ENCODE data around the gene DIP2C. TPM values are rescaled to one million over a fixed set of nuclear protein-coding genes. Genes with fewer than 3 reads are reported as not detected.

DIP2C gene
- total RNA-seq, 2 donors from 2014 or later: 13.0 to 13.7 TPM

DNA sequence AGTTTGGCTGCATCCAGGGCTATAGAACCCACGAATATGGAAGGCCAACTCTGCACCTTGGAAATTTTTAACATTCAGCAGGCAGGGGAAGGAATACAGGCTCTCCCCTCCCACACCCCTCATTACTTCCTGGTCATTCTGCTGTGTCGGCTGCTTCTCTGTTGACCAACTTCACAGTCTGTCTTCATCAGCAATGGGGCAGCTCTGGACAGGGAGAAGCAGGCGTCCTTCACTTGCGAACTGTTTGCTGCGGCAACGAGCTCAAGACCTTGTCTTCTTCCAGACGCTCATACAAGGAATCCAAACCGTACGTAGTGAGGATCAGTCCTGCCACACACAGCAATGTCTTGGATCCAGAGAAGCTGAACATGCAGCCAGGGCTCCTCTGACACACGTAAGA lies 192.2 kb downstream of the DIP2C start:
- no peaks in the 10 kb centered on the region for H3K9me3 ChIP-seq (ENCODE audit: control insufficient read depth, low read length)
- H3K36me3 Mint-ChIP-seq (ENCODE audit: low read depth): no peaks in the 10 kb centered on the region
- no peak overlapping the region for H3K4me3 ChIP-seq (ENCODE audit: low read length)
- H3K27ac Mint-ChIP-seq: no peak overlapping the region
- H3K4me3 Mint-ChIP-seq: no peak overlapping the region
- peaks cover 26% of the 10 kb centered on the region for H3K27me3 Mint-ChIP-seq (ENCODE audit: insufficient read depth)
- H3K36me3 ChIP-seq (ENCODE audit: control insufficient read depth, insufficient read depth, low read length): no peaks in the 10 kb centered on the region
- H3K4me1 Mint-ChIP-seq: peaks cover 35% of the 10 kb centered on the region
- DNase-seq: no peak
- H3K4me1 ChIP-seq (ENCODE audit: control insufficient read depth, insufficient read depth, low read length): no peaks in the 10 kb centered on the region
- H3K27me3 ChIP-seq (ENCODE audit: control insufficient read depth, insufficient read depth, low read length, poor library complexity, severe bottlenecking): peaks cover 7% of the 10 kb centered on the region
- no peaks in the 10 kb centered on the region for H3K9me3 Mint-ChIP-seq
- no peak overlapping the region for H3K27ac ChIP-seq (ENCODE audit: low read depth, low read length)
- no peak overlapping the region for H3K9ac ChIP-seq (ENCODE audit: extremely low read depth, low read length, poor library complexity, severe bottlenecking)
- TF ChIP-seq CTCF (conservative IDR thresholded peaks at IDR 0.05): no peak
- 92 to 94% methylated on average over 10 of the region's 10 CpGs for WGBS, 2 experiments (ENCODE audit: insufficient coverage in 1 of 2, insufficient read length in 1 of 2)

GRCh38 chr10:494556-494955 lies 194.9 kb downstream of the DIP2C start:
- H3K9ac ChIP-seq (ENCODE audit: extremely low read depth, low read length, poor library complexity, severe bottlenecking): no peak overlapping the region
- H3K27ac ChIP-seq (ENCODE audit: low read depth, low read length): no peak overlapping the region
- H3K4me1 ChIP-seq (ENCODE audit: control insufficient read depth, insufficient read depth, low read length): no peaks in the 10 kb centered on the region
- DNase-seq: no peak
- Mint-ChIP-seq H3K9me3 (no peaks in the 10 kb centered on the region), H3K4me3 (no peak overlapping the region), H3K27me3 (ENCODE audit: insufficient read depth) (peaks cover 10% of the 10 kb centered on the region), H3K36me3 (ENCODE audit: low read depth) (no peaks in the 10 kb centered on the region), H3K4me1 (peaks cover 38% of the 10 kb centered on the region), H3K27ac (no peak overlapping the region)
- H3K36me3 ChIP-seq (ENCODE audit: control insufficient read depth, insufficient read depth, low read length): no peaks in the 10 kb centered on the region
- no peak for TF ChIP-seq CTCF (conservative IDR thresholded peaks at IDR 0.05)
- H3K27me3 ChIP-seq (ENCODE audit: control insufficient read depth, insufficient read depth, low read length, poor library complexity, severe bottlenecking): no peaks in the 10 kb centered on the region
- no peak overlapping the region for H3K4me3 ChIP-seq (ENCODE audit: low read length)
- 93 to 100% methylated on average over 3 of the region's 3 CpGs for WGBS, 2 experiments (ENCODE audit: insufficient coverage in 1 of 2, insufficient read length in 1 of 2)
- no peaks in the 10 kb centered on the region for H3K9me3 ChIP-seq (ENCODE audit: control insufficient read depth, low read length)

DNA sequence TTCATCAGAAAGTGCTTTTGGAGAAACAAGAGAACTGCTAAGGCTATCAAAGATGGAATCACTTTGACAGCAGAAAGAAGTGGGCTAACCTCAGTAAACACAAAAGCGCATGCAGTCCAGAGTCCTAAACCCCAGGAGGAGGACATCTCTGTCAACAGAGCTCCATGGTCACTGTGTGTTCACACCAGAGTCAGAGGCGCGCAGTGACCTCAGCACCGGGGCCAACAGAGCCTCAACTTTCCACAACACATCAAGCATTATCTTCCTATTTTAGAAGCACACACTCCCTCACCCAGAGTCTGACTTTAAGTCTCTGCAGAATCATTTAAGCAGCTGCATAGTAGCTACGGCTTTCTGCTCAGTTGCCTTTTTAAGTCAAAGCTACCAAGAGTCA lies 195.3 kb downstream of the DIP2C start:
- H3K27ac Mint-ChIP-seq: no peak overlapping the region
- H3K27me3 Mint-ChIP-seq (ENCODE audit: insufficient read depth): peaks cover 10% of the 10 kb centered on the region
- no peaks in the 10 kb centered on the region for H3K9me3 Mint-ChIP-seq
- Histone ChIP-seq H3K4me1 (ENCODE audit: control insufficient read depth, insufficient read depth, low read length) (no peaks in the 10 kb centered on the region), H3K9me3 (ENCODE audit: control insufficient read depth, low read length) (no peaks in the 10 kb centered on the region), H3K27me3 (ENCODE audit: control insufficient read depth, insufficient read depth, low read length, poor library complexity, severe bottlenecking) (no peaks in the 10 kb centered on the region), H3K36me3 (ENCODE audit: control insufficient read depth, insufficient read depth, low read length) (no peaks in the 10 kb centered on the region), H3K4me3 (ENCODE audit: low read length) (no peak overlapping the region), H3K27ac (ENCODE audit: low read depth, low read length) (no peak overlapping the region), H3K9ac (ENCODE audit: extremely low read depth, low read length, poor library complexity, severe bottlenecking) (no peak overlapping the region)
- no peaks in the 10 kb centered on the region for H3K36me3 Mint-ChIP-seq (ENCODE audit: low read depth)
- TF ChIP-seq CTCF (conservative IDR thresholded peaks at IDR 0.05): no peak
- 91 to 96% methylated on average over 5 of the region's 5 CpGs for WGBS, 2 experiments (ENCODE audit: insufficient coverage in 1 of 2, insufficient read length in 1 of 2)
- peaks cover 34% of the 10 kb centered on the region for H3K4me1 Mint-ChIP-seq
- DNase-seq: no peak
- no peak overlapping the region for H3K4me3 Mint-ChIP-seq
